Measurements from ENCODE around the gene COL9A3.

COL9A3 gene

GRCh38 chr20:62887152-62887859 lies 70.5 kb downstream of the COL9A3 start:
- Histone ChIP-seq H3K79me2 (ENCODE audit: insufficient read depth, low read length) (no peaks in the 10 kb centered on the region), H4K20me1 (ENCODE audit: low read depth, low read length) (no peaks in the 10 kb centered on the region), H3K27me3 (ENCODE audit: low read length) (no peaks in the 10 kb centered on the region), H3K4me3 (ENCODE audit: insufficient read depth, low read length, poor library complexity, severe bottlenecking) (no peak overlapping the region), H3K9me3 (ENCODE audit: insufficient read depth, low read length) (no peaks in the 10 kb centered on the region), H3K36me3 (ENCODE audit: low read length) (peaks cover 15% of the 10 kb centered on the region; the same call in 1 of the 2 replicates), H3K9ac (ENCODE audit: low read length) (no peak overlapping the region), H3K27ac (ENCODE audit: low read depth, low read length) (no peak overlapping the region), H3K9me2 (replicated peaks; ENCODE audit: insufficient read depth, low read length) (no peaks in the 10 kb centered on the region), H3F3A (ENCODE audit: insufficient read depth) (no peaks in the 10 kb centered on the region), H2AFZ (ENCODE audit: low read depth, low read length, severe bottlenecking) (no peak overlapping the region), H3K4me2 (ENCODE audit: low read depth, low read length, poor library complexity, severe bottlenecking) (no peak overlapping the region)
- no peak for TF ChIP-seq CTCF (IDR thresholded peaks at IDR 0.05; ENCODE audit: insufficient read depth, low read length, poor library complexity, severe bottlenecking)
- TF ChIP-seq EZH2phosphoT487 (conservative IDR thresholded peaks at IDR 0.05; ENCODE audit: low read length): no peak

DNA sequence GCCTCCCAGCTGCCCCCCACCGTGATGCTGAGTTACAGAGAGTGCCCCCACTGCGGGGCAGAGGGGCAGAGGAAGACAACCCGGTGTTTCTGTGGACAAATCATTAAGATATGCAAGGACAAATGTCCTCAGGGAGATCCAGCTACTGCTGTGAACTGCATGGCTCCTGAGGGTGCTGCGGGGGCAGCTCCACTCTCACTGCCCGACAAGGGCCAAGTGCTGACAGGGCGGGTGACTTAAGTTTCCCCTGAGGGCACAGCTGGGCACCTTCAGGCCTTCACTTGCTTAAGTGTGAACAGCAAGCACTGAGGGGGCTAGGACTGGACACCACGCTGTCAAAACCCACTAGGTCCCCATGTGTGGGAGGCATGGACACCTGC lies 71.0 kb downstream of the COL9A3 start:
- Histone ChIP-seq H3K4me3 (ENCODE audit: insufficient read depth, low read length, poor library complexity, severe bottlenecking) (no peak overlapping the region), H3K4me2 (ENCODE audit: low read depth, low read length, poor library complexity, severe bottlenecking) (no peak overlapping the region), H4K20me1 (ENCODE audit: low read depth, low read length) (no peaks in the 10 kb centered on the region), H3K9me3 (ENCODE audit: insufficient read depth, low read length) (no peaks in the 10 kb centered on the region), H2AFZ (ENCODE audit: low read depth, low read length, severe bottlenecking) (no peak overlapping the region), H3K36me3 (ENCODE audit: low read length) (peaks cover 20% of the 10 kb centered on the region), H3K9me2 (replicated peaks; ENCODE audit: insufficient read depth, low read length) (no peaks in the 10 kb centered on the region), H3K27ac (ENCODE audit: low read depth, low read length) (no peak overlapping the region), H3F3A (ENCODE audit: insufficient read depth) (no peaks in the 10 kb centered on the region), H3K79me2 (ENCODE audit: insufficient read depth, low read length) (no peaks in the 10 kb centered on the region), H3K9ac (ENCODE audit: low read length) (no peak overlapping the region), H3K27me3 (ENCODE audit: low read length) (no peaks in the 10 kb centered on the region)
- TF ChIP-seq EZH2phosphoT487 (conservative IDR thresholded peaks at IDR 0.05; ENCODE audit: low read length) (no peak), CTCF (IDR thresholded peaks at IDR 0.05; ENCODE audit: insufficient read depth, low read length, poor library complexity, severe bottlenecking) (no peak)

- TF ChIP-seq CTCF (IDR thresholded peaks at IDR 0.05; ENCODE audit: insufficient read depth, low read length, poor library complexity, severe bottlenecking) (no peak), EZH2phosphoT487 (conservative IDR thresholded peaks at IDR 0.05; ENCODE audit: low read length) (no peak)
- Histone ChIP-seq H3K79me2 (ENCODE audit: insufficient read depth, low read length) (no peaks in the 10 kb centered on the region), H3F3A (ENCODE audit: insufficient read depth) (no peaks in the 10 kb centered on the region), H3K27me3 (ENCODE audit: low read length) (no peaks in the 10 kb centered on the region), H3K27ac (ENCODE audit: low read depth, low read length) (no peak overlapping the region), H3K36me3 (ENCODE audit: low read length) (peaks cover 24% of the 10 kb centered on the region), H3K9me2 (replicated peaks; ENCODE audit: insufficient read depth, low read length) (no peaks in the 10 kb centered on the region), H3K9me3 (ENCODE audit: insufficient read depth, low read length) (no peaks in the 10 kb centered on the region), H3K4me2 (ENCODE audit: low read depth, low read length, poor library complexity, severe bottlenecking) (no peak overlapping the region), H4K20me1 (ENCODE audit: low read depth, low read length) (no peaks in the 10 kb centered on the region), H3K4me3 (ENCODE audit: insufficient read depth, low read length, poor library complexity, severe bottlenecking) (no peak overlapping the region), H2AFZ (ENCODE audit: low read depth, low read length, severe bottlenecking) (no peak overlapping the region), H3K9ac (ENCODE audit: low read length) (no peak overlapping the region)
Observed at GRCh38 chr20:62888406-62888805, 71.6 kb downstream of the COL9A3 start.

Measured in SU-DHL-6 (cell line).